SHP77 (cell line): ENCODE results near the gene CCDC137.

Source experiments
- DNase-seq, 2 experiments: peaks; one replicate each; lab custom pipeline; 2025; lab: John Stamatoyannopoulos, UW

Gene CCDC137

DNA sequence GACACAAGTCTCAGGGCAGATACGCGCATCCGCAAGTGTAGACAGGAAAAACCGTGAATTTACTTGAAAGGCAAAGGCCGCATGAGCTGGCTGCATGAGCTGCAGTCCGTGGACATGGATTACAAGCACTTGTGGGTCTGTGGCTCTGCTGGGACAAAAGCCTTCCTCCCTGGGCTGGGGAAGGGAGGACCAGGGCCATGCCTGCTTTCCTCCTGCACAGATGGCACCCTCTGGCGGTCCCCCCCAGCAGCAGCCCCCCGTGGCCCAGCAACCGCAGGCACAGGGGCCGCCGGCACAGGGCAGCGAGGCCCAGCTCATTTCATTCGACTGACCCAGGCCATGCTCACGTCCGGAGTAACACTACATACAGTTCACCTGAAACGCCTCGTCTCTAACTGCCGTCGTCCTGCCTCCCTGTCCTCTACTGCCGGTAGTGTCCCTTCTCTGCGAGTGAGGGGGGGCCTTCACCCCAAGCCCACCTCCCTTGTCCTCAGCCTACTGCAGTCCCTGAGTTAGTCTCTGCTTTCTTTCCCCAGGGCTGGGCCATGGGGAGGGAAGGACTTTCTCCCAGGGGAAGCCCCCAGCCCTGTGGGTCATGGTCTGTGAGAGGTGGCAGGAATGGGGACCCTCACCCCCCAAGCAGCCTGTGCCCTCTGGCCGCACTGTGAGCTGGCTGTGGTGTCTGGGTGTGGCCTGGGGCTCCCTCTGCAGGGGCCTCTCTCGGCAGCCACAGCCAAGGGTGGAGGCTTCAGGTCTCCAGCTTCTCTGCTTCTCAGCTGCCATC lies 34.9 kb downstream of the CCDC137 start:
- DNase-seq, result no peak

DNA sequence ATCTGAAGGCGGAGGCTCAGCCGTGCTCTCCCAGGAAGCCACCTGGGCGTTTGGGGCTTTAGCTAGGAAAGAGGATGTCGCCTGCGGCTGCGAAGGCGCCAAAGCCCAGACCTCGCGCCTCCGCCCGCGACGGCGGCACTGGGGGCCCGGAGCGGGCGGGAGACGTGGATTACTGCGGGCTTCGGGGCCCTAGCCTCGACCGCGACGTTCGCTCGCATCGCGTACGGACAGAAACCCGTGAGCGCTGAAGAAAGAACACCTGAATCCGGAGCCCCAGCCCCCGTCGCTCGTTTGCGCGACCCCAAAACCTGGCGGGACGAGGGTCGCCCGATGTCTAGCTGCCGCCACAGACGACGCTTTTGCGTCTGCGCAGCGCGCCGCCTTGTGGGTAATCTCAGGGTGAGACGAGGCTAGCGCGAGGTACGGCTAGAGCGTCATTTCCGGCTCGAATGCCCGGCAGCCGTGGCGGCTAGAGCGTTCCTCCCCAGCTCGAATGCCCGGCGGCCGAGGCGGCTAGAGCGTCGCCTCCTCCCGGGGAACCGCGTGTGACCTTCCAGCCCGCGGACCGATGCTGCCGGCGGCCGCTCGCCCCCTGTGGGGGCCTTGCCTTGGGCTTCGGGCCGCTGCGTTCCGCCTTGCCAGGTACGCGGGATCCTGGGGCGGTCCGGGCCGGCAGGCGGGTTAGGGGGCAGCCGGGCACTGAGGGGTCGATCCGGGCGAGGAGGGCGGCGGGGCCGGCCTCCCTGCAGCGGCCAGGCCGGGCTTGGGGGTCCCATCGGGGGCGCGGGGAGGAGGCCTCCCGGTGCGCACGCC lies 36.6 kb downstream of the CCDC137 start, which contains the start of gene MRPL12:
Gene MRPL12 (plus strand): TSS at position 434 of the 813 bp plus-strand sequence. CDS start 135 bp downstream, at position 569.
- peak; percentile 96 to 99 for DNase-seq

DNA sequence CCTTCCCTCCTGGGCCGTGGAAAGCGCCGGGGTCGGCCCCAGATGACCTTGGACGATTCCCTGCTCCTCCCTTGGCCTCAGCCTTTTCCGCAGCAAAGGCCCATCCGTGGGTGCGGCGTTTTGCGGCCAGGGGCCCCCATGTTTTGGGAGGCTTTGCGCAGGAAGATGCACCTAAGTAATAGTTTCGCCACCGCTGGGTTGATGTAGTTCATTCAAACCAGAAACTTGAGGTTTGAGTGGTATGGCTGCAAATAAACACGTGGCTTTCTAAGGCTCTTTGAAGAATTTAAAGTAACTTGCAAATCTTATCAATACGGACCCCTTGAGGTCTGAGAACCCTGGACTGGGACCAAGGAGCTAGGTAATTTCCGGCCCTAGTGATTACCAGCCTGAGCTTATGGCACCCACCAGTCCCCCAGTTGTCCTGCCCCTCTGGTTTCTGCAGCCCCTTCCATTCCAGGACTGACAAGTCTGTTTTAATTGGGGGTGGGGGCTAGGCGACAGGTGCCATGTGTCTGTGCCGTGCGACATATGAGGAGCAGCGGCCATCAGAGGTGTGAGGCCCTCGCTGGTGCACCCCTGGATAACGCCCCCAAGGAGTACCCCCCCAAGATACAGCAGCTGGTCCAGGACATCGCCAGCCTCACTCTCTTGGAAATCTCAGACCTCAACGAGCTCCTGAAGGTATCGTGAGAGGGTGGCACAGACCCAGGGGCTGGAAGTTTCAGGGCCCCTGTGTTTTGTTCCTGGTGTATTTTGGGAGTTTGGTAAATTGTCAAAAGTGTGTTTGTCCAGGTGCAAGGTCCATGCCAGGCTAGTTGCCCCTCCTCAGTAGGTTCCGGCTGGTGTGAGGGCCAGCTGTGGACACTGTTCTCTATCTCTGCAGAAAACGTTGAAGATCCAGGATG lies 37.5 kb downstream of the CCDC137 start:
- no peak for DNase-seq

DNA sequence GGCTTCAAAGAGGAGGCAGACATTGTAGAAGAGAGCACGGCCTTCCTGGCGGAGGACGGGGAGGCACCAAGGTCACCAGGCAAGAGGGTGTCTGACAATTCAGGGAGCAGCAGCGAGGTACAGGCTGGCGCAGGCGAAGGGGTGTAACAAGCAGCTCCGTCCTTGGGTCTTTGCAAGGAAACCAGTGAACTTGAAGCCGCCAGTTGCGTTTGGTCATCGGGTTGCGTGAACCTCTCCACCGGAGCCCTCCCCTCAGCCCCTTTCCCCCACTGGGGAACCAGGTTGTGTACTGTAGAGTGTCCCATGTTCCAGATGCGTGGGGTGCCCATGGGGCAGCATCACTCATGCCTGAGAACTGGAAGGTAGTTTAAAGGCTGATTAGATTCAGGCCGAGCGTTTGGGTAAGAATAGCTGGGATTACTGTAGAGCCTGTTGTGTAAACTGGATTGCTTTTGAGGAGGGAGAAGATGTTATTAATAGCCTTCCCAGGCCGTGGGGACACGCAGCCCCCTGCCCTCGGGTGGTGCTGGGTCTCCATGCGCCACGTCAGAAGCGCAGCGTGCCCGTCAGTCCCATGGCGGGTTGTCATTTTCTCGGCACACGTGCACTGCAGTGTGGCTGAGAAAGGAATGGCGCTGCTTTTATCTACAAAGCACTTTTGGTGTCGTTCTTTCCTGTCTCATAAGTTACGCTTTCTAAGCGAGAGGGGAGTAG lies 39.1 kb downstream of the CCDC137 start:
- DNase-seq, result no peak

DNA sequence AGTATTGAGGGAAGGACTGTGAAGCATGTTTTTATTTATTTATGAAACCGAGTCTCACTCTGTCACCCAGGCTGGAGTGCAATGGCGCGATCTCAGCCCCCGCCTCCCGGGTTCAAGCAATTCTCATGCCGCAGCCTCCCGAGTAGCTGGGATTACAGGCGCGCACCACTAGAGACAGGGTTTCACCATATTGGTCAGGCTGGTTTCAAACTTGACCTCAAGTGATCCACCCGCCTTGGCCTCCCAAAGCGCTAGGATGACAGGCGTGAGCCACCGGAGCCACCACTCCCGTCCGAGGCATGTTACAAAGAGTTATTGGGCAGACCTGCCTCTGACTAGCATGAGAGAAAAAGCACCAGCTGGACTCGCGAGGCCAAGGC lies 39.7 kb downstream of the CCDC137 start:
- no peak for DNase-seq

DNA sequence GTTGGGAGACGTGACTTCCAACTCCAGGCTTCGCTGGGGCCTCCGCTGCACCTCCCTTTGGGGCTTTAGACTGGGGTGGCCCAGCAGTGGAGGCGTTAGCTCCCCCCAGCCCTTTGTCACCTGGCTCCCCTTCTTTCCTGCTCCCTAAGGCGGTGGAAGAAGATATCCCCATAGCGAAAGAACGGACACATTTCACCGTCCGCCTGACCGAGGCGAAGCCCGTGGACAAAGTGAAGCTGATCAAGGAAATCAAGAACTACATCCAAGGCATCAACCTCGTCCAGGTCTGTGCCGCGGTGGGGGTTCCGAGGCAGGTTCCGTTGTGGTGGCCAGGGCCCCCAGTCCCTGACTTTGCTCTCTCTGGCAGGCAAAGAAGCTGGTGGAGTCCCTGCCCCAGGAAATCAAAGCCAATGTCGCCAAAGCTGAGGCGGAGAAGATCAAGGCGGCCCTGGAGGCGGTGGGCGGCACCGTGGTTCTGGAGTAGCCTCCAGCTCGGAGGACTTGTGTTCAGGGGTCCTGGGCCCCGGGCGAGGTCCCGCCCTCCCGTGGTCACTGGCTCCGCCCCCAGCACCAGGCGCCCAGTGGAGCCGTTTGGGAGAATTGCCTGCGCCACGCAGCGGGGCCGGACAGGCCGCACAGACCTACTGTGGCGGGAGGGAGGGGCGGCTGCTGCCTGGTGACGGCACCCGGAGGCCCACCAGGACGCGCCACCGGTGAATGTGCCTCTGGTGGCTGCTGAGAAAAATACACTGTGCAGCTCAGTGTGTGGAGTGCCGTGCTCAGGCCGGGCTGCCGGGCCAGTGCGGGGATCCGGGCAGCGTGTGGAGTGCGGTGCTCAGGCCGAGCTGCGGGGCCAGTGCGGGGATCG lies 40.5 kb downstream of the CCDC137 start:
- DNase-seq, result no peak

DNA sequence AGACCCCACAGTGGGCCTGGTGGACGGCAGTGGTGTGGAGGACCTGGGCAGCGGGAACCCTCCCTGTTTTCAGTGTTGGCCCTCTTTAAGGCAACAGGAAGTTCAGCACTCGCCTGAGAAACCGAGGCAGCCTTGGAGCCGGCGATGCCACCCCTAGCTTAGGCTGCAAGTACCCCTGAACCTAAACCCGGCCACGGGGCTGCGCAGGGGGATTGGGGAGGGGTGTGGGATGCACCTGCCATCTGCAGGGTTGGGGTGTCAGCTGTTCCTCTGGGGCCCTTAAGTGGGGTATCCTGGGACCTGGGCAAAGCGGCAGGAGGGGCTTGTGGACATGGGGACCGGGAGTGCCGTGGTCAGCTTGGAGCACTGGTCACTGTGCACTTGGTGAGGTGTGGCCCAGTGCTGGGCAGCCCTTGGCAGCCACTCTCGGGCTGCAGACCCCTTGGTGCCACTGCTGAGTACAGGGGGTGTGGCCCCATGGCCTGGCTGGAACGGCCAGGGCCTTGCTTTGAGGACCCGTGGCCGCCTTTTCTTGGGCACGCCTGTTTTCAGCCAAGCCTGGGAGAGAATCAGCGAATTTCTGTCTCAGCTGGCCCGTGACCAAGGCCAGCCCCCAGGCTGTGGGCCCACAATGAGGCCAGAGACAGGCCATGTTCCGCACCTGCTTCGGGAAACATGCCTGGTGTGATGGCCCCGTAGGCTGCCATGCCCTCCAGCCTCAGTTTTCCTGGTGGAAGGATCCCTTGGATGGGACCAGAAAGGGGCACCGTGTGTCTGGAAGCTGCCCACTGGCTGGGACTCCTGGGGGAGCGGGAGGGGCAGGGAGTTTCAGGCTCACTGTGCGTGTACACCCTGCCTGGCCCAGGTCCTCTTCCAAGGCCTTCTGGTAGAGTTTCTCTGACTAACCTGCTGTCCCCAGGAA lies 41.4 kb downstream of the CCDC137 start:
- no peak for DNase-seq

DNA sequence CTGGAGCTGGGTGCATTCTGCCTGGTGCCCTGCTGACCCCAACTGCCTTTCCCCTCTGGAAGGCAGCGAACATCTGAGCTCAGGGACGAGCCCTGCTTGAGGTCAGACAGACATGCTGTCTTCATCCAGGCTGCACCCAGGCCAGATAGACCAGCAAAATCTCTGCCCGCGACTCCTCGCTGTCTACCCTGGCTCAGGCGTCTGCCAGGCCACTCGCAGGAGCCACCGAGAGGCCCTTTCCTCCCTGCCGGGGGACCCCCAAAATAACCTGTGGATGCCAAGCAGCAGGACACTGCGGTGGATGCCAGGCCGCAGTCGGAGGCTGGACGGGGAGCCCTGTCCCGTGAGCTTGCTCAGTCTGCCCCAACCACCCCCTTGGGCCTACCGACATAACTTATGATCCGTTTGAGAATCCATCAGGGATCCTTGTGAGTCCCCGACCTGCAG lies 42.2 kb downstream of the CCDC137 start:
- DNase-seq, result no peak

DNA sequence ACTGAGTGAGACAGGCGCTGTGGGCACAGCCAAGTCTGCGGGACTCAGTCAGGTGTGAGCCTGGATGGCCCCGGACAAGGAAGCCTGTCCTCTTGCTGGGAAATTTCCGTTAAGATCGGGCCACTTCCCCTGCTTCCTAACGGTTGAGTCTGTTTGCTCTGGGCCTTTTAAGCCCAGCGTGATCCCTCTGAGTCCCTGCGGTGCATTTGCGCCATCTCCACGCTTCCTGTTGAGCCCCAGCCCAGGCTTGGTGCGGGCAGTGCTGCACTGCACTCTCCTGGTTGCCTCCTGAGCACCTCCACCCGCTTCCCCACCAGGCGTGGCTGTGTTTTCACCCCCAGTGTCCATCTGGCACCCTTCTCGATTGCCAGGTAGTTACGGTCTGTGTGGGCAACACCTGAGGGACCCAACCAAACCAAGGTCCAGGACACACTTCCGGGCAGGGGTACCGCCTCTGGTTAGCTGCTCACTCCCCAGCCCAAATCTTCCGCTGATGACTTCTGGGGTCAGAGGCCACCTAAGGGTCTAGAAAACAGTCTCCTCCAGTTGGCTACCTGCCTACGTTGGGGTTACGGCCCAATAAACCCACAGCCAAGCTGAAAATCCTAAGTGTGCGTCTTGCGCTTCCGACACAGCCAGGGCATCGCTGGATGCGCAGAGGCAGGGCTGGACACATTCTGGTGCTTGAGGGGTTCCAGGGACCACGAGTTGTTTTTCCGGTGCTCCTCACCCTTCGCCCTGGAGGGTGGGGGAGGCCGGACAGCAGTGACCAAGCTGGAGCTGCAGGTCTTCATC lies 44.2 kb downstream of the CCDC137 start:
- peak; percentile 68 to 74 for DNase-seq

DNA sequence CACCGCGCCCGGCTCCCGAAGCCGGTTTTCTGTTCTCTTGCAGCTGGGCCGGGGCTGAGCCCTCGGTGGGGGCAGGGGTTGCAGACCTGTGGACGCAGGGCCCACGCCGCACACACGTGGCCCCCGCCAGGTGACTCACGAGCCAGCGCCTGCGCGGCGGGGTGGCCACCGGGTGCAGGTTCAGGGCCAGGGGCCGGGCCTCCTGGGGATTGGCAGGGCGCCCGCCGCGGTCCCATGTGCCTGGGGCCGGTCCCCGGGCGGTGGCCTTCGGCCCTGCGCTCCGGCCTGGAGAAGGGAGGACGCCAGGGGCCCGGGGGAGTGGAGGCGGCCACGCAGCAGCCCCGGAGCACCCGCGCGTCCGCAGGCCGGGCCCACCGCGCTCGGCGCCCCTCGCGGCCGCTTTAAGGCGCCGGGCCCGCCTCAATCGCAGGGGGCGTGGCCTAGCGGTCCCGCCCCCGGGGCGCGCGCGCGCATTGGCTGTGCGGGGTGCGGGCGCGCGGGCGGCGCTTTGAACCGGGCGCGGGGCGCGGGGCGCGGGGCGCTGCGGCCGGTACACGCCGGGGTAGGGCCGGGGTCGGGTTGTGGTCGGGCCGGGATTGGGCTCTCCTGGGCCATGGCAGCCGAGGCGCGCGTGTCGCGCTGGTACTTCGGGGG lies 45.4 kb downstream of the CCDC137 start, which contains the start of gene SLC25A10:
Gene SLC25A10 (plus strand): TSS at position 471 of the 654 bp plus-strand sequence. CDS start 143 bp downstream, at position 614.
- peak; percentile 89 to 96 for DNase-seq

DNA sequence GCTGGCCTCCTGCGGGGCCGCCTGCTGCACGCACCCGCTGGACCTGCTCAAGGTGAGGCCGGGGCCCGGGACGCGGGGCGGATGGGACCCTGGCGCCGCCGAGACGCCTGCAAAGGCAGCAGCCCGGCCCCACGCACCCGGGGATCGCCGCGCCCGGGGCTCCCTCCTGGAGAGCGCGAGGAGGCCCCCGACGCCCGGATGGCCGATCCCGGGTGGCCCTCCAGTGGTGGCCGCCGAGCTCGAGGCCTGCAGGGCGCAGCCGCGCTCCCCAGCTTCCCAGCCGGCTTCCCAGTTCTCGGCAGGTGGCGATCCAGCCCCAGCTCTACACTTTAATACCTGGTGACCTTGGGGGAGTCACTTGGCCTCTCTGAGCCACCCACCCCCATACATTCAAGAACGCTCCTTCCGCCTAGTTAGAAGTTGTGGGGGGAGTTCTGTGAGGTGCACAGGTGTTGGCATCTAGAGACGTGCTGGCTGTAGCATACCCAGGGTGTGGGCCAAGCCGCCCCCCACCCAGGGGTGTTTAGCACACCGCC lies 46.0 kb downstream of the CCDC137 start:
- peak; percentile 38 to 48 for DNase-seq

DNA sequence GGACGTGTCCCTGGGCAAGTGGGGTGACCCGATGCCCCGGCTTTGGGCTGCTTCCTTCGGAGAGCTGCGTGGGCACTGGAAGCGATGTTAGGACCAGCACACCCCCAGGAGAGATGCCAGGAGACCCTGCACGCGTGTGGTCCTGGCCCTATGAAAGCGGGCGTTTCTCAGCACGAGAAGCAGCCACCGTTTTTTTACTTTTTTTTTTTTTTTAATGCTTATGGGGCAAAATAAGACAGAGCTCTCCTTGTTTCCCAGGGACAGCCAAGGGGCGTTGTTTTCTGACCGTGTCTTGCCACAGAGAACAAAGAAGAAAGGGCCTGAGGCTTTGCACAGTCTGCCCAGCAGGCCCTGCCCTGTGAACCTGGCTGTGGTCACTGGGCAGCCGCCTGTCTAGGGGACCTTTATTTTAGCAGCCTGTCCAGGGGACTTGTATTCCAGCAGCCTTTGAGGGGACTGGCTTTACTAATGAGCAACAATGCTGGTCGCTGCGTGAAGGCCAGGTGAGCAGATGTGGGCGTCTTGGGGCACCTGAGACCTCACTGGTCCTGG lies 46.5 kb downstream of the CCDC137 start:
- no peak for DNase-seq

DNA sequence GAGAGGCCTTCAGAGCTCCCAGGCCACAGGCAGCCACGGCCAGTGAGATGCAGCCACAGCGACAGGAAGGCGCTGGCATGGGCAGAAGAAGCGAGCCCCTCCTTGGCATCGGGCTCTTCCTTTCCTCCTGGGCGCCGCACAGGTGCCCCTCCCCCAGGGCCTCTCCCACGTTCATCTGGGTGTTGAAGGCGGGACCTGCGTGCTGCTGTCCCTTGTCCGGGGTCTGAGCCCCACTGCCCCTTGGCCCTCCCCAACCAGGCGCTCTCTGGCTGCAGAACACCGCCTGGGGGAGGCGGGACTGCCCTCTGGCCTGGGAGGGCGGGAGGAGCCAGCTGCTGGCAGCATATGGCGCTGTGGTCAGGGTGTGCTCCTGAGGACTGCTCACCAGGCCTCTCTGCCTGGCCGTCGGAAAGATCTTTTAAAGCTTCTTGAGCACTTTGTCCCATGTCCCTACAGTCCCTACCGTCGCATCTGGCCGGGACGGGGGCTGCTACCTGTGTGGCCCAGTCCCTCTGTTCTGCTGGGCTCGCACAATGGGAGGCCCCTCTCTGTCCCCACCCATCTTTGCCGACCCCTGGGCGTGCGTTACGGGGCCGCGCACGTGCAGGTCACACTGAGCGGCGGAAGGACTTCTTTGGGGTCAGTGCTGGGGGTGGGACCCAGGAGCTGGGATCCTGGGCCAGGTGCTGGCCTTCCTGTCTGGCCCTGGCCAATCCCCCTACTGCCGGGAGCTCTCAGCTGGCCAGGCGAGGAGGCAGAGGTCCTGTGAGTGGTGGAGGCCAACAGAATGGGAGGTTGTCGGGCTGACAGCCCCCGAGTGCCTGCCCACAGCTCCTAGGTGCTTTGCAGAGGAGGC lies 47.2 kb downstream of the CCDC137 start:
- DNase-seq, result peak; percentile 66 to 76

DNA sequence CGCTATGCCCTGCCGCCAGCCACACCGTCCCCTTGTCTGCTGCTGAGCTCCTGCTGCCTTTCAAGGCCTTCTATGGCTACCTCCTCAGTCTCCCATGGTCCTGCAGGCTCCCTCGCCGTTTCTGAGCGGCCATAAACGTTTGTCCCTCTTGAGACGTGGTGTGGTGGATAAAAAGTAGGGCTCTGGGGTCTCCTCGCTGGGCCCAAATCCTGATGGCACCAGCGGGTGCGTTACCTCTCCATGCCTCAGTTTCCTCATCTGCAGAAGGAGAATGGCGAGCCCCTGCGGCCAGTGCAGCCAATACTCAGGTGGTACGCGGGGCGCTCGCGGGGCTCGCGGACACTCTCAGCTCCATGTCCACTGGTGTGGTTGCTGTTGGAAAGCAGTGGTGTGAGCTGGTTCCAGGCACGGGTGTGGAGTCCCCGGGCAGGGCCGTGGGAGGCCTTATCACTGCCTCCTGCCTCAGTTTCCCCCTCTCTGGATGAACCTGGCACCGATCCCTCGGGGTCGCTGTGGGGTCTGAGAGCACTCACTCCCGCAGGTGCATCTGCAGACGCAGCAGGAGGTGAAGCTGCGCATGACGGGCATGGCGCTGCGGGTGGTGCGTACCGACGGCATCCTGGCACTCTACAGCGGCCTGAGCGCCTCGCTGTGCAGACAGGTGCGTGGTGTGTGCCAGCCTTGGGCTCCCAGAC lies 48.0 kb downstream of the CCDC137 start:
- DNase-seq, result no peak

DNA sequence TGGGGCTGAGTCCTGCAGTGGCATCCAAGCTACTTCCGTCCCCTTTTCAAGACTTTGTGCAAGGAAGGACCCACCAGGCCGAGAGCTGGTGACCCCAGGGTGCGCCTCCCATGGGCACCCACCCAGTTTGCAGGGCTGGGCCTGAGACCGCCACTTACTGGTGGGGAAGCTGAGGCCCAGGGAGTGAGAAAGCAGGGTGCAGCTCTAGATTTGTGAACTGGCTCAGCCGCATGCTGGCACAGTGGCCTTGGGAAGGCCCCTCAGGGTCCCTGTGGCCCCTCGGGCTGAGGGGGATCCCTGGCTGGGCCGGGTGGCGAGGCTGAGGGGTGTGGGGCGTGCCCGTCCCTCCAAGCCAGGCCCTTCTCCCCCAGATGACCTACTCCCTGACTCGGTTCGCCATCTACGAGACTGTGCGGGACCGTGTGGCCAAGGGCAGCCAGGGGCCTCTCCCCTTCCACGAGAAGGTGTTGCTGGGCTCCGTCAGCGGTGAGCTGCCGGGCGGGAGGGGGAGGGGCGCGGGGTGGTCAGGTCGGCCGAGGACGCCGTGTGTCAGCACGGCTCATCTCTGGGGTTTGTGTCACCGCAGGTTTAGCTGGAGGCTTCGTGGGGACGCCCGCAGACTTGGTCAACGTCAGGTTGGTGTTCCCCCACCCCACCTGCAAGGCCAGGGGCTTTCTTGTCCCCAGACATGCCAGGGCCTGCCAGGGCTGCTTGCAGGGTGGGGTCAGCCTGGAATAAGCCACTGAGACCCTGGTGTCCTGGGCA lies 48.8 kb downstream of the CCDC137 start:
- DNase-seq, result no peak
